Stomach (tissue), 4 donors: ENCODE results near the gene ZNF692.

Source experiments
- POLR2A ChIP-seq, 4 donors: fragments of 450-650 bp; IDR thresholded peaks; one replicate each; pipeline ENCODE4 v1.6.1; 2016; ENCODE audit warnings: antibody characterized with exemption in 4 of 4, control low read depth in 2 of 4, mild to moderate bottlenecking in 1 of 4, moderate library complexity in 1 of 4
- TF ChIP-seq, protein P1 (sequence below), 7 experiments: fragments of 450-650 bp in 4 of 7; fragments of 200-600 bp in 3 of 7; sonication (generic) in 3 of 7; IDR thresholded peaks; one replicate each; pipeline ENCODE4 v1.5.1; 2016 to 2019; ENCODE audit warnings: antibody characterized with exemption in 7 of 7, control low read depth in 2 of 7, mild to moderate bottlenecking in 1 of 7

DNA sequence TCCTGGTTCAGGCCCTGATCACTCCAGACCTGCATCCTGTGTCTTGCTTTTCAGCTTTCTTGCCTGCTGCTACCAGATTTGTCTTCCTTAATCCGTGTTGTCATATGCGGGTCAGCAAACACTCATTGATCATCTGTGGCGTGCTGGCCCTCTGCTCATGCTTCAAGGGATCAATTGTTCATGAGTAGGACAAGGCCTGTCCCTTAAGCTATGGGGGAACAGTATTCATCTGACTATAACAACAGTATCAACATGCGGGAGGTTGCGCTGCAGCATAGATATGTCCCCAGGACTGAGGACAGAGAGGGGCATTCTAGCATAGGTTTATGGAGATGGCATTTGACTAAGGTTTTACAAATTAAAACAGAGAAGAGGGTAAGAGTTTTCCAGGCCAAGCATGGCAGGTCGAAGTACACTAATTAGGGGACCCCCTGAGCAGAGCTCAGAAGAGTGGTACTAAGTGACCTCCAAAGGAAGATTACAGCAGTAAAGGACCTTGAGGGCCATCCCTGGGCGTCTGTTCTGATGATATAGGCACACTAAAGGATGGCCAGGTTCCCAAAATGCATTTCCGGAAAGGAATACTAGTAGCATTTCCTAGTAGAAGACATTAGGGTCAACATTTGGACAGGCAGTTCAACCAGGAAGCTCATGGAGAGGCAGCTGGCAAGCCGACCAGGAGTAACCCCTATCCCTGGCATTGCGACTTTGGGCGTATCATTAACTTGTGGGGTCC, 21.7 kb downstream of the ZNF692 start:
- TF ChIP-seq, protein P1, sequence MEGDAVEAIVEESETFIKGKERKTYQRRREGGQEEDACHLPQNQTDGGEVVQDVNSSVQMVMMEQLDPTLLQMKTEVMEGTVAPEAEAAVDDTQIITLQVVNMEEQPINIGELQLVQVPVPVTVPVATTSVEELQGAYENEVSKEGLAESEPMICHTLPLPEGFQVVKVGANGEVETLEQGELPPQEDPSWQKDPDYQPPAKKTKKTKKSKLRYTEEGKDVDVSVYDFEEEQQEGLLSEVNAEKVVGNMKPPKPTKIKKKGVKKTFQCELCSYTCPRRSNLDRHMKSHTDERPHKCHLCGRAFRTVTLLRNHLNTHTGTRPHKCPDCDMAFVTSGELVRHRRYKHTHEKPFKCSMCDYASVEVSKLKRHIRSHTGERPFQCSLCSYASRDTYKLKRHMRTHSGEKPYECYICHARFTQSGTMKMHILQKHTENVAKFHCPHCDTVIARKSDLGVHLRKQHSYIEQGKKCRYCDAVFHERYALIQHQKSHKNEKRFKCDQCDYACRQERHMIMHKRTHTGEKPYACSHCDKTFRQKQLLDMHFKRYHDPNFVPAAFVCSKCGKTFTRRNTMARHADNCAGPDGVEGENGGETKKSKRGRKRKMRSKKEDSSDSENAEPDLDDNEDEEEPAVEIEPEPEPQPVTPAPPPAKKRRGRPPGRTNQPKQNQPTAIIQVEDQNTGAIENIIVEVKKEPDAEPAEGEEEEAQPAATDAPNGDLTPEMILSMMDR (IDR thresholded peaks at IDR 0.05) = no peak
- no peak for TF ChIP-seq POLR2A (IDR thresholded peaks at IDR 0.05)
